SK-N-SH (cell line): Measurements from ENCODE around the gene SLC45A1. TPM values are rescaled to one million over a fixed set of nuclear protein-coding genes. Genes with fewer than 3 reads are reported as not detected.

Experiments used
- CTCF ChIA-PET: fragments of 300-600, 350-600 bp; formaldehyde crosslinking; extraction: SDS; loops from one replicate; lab custom pipeline; 2021; lab: Yijun Ruan, JAX
- POLR2A ChIA-PET: fragments of 350-600 bp; sonication (Branson Sonifier 250); formaldehyde crosslinking; extraction: SDS; loops from one replicate; lab custom pipeline; 2020; ENCODE audit warnings: antibody characterized with exemption, inconsistent platforms; lab: Yijun Ruan, JAX
- DNase-seq: peaks from one replicate; pipeline ENCODE4 v3.0.0; 2012
- H2AFZ ChIP-seq: fragments of 200-600 bp; sonication (generic); 2 replicates; pipeline ENCODE4 v1.8.1; 2016; ENCODE audit warnings: antibody characterized with exemption, mild to moderate bottlenecking, low read depth
- H3F3A ChIP-seq: fragments of 200-600 bp; sonication (generic); replicated peaks from 2 replicates; pipeline ENCODE3; 2016; ENCODE audit warnings: antibody characterized with exemption, mild to moderate bottlenecking; ENCODE audit not compliant: insufficient read depth
- H3K27ac ChIP-seq, 2 experiments: fragments of 200-500 bp in 1 of 2; fragments of 200-600 bp in 1 of 2; sonication (Bioruptor generic) in 1 of 2; sonication (generic), shearing (Covaris generic) in 1 of 2; 2 replicates each; pipeline versions ENCODE4 v1.5.1 to v1.6.1; 2014 to 2016; ENCODE audit warnings: low read depth in 2 of 2, inconsistent platforms in 1 of 2, low read length in 1 of 2, mild to moderate bottlenecking in 1 of 2, mixed read lengths in 1 of 2
- H3K27me3 ChIP-seq: fragments of 200-600 bp; sonication (generic), shearing (Covaris generic); 2 replicates; pipeline ENCODE4 v1.6.1; 2016; ENCODE audit warnings: mixed run types; ENCODE audit not compliant: insufficient read depth
- H3K36me3 ChIP-seq, 2 experiments: fragments of 200-500 bp in 1 of 2; fragments of 200-600 bp in 1 of 2; sonication (Bioruptor generic) in 1 of 2; sonication (generic) in 1 of 2; replicated peaks in 1 of 2; 2 replicates each; pipeline versions ENCODE3 to v1.5.1; 2014 to 2016; ENCODE audit warnings: low read length in 1 of 2, mild to moderate bottlenecking in 1 of 2; ENCODE audit not compliant: insufficient read depth in 2 of 2, control insufficient read depth in 1 of 2
- H3K4me1 ChIP-seq, 2 experiments: fragments of 200-500 bp in 1 of 2; fragments of 200-600 bp in 1 of 2; sonication (Bioruptor generic) in 1 of 2; sonication (generic), shearing (Covaris generic) in 1 of 2; 2 replicates each; pipeline versions ENCODE4 v1.5.1 to v1.6.1; 2014 to 2016; ENCODE audit warnings: low read depth in 1 of 2, low read length in 1 of 2, mixed run types in 1 of 2; ENCODE audit not compliant: insufficient read depth in 2 of 2, control insufficient read depth in 1 of 2
- H3K4me2 ChIP-seq: fragments of 200-600 bp; sonication (generic), shearing (Covaris generic); 2 replicates; pipeline ENCODE4 v1.6.1; 2017; ENCODE audit warnings: mixed run types
- H3K4me3 ChIP-seq, 2 experiments: fragments of 200-500 bp in 1 of 2; fragments of 200-600 bp in 1 of 2; sonication (Bioruptor generic) in 1 of 2; sonication (generic), shearing (Covaris generic) in 1 of 2; 2 replicates each; pipeline versions ENCODE4 v1.5.1 to v1.8.1; 2014 to 2016; ENCODE audit warnings: low read depth in 2 of 2, inconsistent platforms in 1 of 2, low read length in 1 of 2, mild to moderate bottlenecking in 1 of 2, mixed read lengths in 1 of 2, moderate library complexity in 1 of 2
- H3K79me2 ChIP-seq: fragments of 200-600 bp; sonication (generic); 2 replicates; pipeline ENCODE4 v1.8.1; 2017; ENCODE audit warnings: mild to moderate bottlenecking; ENCODE audit not compliant: insufficient read depth
- H3K9ac ChIP-seq: fragments of 200-600 bp; sonication (generic); 2 replicates; pipeline ENCODE4 v1.6.1; 2017; ENCODE audit warnings: mixed run types
- H3K9me2 ChIP-seq: fragments of 200-600 bp; sonication (generic); 2 replicates; pipeline ENCODE4 v1.6.1; 2017; ENCODE audit warnings: mixed run types
- H3K9me3 ChIP-seq: fragments of 200-600 bp; sonication (generic); 2 replicates; pipeline ENCODE4 v1.6.1; 2017; ENCODE audit warnings: mixed run types, mild to moderate bottlenecking, moderate library complexity
- H4K20me1 ChIP-seq: fragments of 200-600 bp; sonication (generic); 2 replicates; pipeline ENCODE4 v1.6.1; 2017; ENCODE audit warnings: mild to moderate bottlenecking, mixed run types; ENCODE audit not compliant: insufficient read depth
- CHD2 ChIP-seq: fragments of 150-350 bp; IDR thresholded peaks from 2 replicates; pipeline ENCODE4 v1.6.1; 2018; ENCODE audit warnings: low read length; ENCODE audit not compliant: partially characterized antibody
- ELF1 ChIP-seq: IDR thresholded peaks from 2 replicates; pipeline ENCODE4 v1.4.0; 2012
- EZH2phosphoT487 ChIP-seq: fragments of 200-600 bp; sonication (generic); IDR thresholded peaks from 2 replicates; pipeline ENCODE4 v1.6.1; 2017; ENCODE audit warnings: low read depth, mixed run types, mild to moderate bottlenecking, antibody characterized with exemption, moderate library complexity, borderline replicate concordance
- FOXJ3 ChIP-seq: sonication (generic); formaldehyde crosslinking; IDR thresholded peaks from 2 replicates; pipeline ENCODE4 v1.5.1; 2020; ENCODE audit warnings: mild to moderate bottlenecking, missing genetic modification reagents
- GABPA ChIP-seq: IDR thresholded peaks from 2 replicates; pipeline ENCODE4 v1.4.0; 2012; ENCODE audit warnings: low read depth, mild to moderate bottlenecking
- GATA2 ChIP-seq: sonication (generic); formaldehyde crosslinking; IDR thresholded peaks from 2 replicates; pipeline ENCODE4 v1.5.0; 2020; ENCODE audit warnings: mild to moderate bottlenecking, missing genetic modification reagents
- MEF2A ChIP-seq: IDR thresholded peaks from 2 replicates; pipeline ENCODE4 v1.4.0; 2012; ENCODE audit warnings: low read depth, borderline replicate concordance
- MXI1 ChIP-seq: IDR thresholded peaks from 2 replicates; pipeline ENCODE4 v1.6.1; 2012; ENCODE audit warnings: mild to moderate bottlenecking, low read depth, low read length, improper control_type of control experiment
- POLR2AphosphoS5 ChIP-seq: IDR thresholded peaks from 2 replicates; pipeline ENCODE4 v1.6.1; 2012; ENCODE audit warnings: low read depth, low read length
- RAD21 ChIP-seq: IDR thresholded peaks from 2 replicates; pipeline ENCODE4 v1.6.1; 2012; ENCODE audit warnings: mild to moderate bottlenecking, low read length
- RCOR1 ChIP-seq: fragments of 150-350 bp; IDR thresholded peaks from 2 replicates; pipeline ENCODE4 v1.6.1; 2017; ENCODE audit warnings: antibody characterized with exemption, low read length
- REST ChIP-seq: IDR thresholded peaks from 2 replicates; pipeline ENCODE4 v1.6.1; 2012; ENCODE audit warnings: mild to moderate bottlenecking, low read depth, low read length, moderate library complexity
- RFX5 ChIP-seq: IDR thresholded peaks from 2 replicates; pipeline ENCODE4 v1.6.1; 2012; ENCODE audit warnings: mild to moderate bottlenecking, improper control_type of control experiment, low read length
- RXRA ChIP-seq: IDR thresholded peaks from 2 replicates; pipeline ENCODE4 v1.4.0; 2012; ENCODE audit warnings: low read depth, mild to moderate bottlenecking, borderline replicate concordance
- SIN3A ChIP-seq: IDR thresholded peaks from 2 replicates; pipeline ENCODE4 v1.6.1; 2012; ENCODE audit warnings: low read depth, mild to moderate bottlenecking, low read length, moderate library complexity, borderline replicate concordance
- SMC3 ChIP-seq: IDR thresholded peaks from 2 replicates; pipeline ENCODE4 v1.6.1; 2012; ENCODE audit warnings: low read depth, low read length, improper control_type of control experiment
- TCF12 ChIP-seq: IDR thresholded peaks from 2 replicates; pipeline ENCODE4 v1.4.0; 2012
- YY1 ChIP-seq: IDR thresholded peaks from 2 replicates; pipeline ENCODE4 v1.4.0; 2012; ENCODE audit warnings: low read depth, mild to moderate bottlenecking
- WGBS: methylation state at CpG from one replicate; pipeline ENCODE4 v1.1.6; 2017; ENCODE audit warnings: low lambda C conversion rate; 5-methylcytosine and 5-hydroxymethylcytosine counted together
- polyA plus RNA-seq, 3 experiments: library from polyadenylated mRNA; depleted of rRNA; stranded (reverse); fragments of >200 nt; gene quantifications; 2 replicates each; pipeline ENCODE4 v1.2.3, GENCODE V29; 2012
- TF ChIP-seq, protein P1 (sequence below): fragments of 150-350 bp; IDR thresholded peaks from 2 replicates; pipeline ENCODE4 v1.6.1; 2017; ENCODE audit warnings: antibody characterized with exemption, low read length, low read depth, borderline replicate concordance
- TF ChIP-seq, protein P2 (sequence below): fragments of 150-350 bp; IDR thresholded peaks from 2 replicates; pipeline ENCODE4 v1.6.1; 2016; ENCODE audit warnings: mild to moderate bottlenecking, low read depth, low read length

SLC45A1 gene
- polyA plus RNA-seq, 1 of the 3 experiments (the other 2 are of a cell fraction) = 2.5 TPM

- CTCF ChIA-PET = interaction anchor here (0.6 to 4.9 kb wide), 25 partner anchors 9 to 682 kb away, joined by 3 to 69 read pairs (median 4); partner anchors contain the start of gene SLC45A1
- POLR2A ChIA-PET = no interaction called here
Measured at GRCh38 chr1:8349473-8349865, 31.6 kb downstream of the SLC45A1 start.

More at GRCh38 chr1:8349473-8349865, 31.6 kb downstream of the SLC45A1 start:
- Histone ChIP-seq H3K4me3 (no peak overlapping the region), H3K36me3 (peaks cover 0 to 24% of the 10 kb centered on the region in 2 experiments), H3K9me3 (no peaks in the 10 kb centered on the region), H3K27me3 (no peaks in the 10 kb centered on the region), H3K4me2 (no peak overlapping the region), H3F3A (peaks cover 4% of the 10 kb centered on the region), H4K20me1 (no peaks in the 10 kb centered on the region), H3K9me2 (no peaks in the 10 kb centered on the region), H3K9ac (no peak overlapping the region), H3K27ac (no peak overlapping the region), H3K79me2 (no peaks in the 10 kb centered on the region), H3K4me1 (peaks cover 0 to 13% of the 10 kb centered on the region in 2 experiments; a peak in 1 of 4 replicates), H2AFZ (no peak overlapping the region)
- TF ChIP-seq, protein P1, sequence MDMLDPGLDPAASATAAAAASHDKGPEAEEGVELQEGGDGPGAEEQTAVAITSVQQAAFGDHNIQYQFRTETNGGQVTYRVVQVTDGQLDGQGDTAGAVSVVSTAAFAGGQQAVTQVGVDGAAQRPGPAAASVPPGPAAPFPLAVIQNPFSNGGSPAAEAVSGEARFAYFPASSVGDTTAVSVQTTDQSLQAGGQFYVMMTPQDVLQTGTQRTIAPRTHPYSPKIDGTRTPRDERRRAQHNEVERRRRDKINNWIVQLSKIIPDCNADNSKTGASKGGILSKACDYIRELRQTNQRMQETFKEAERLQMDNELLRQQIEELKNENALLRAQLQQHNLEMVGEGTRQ = no peak
- no peak for TF ChIP-seq GABPA
- no peak for TF ChIP-seq FOXJ3 (CRISPR knock-in tag)
- TF ChIP-seq REST = no peak
- no peak for TF ChIP-seq TCF12
- TF ChIP-seq RAD21 = no peak
- no peak for TF ChIP-seq RCOR1
- TF ChIP-seq ELF1 = no peak
- TF ChIP-seq, protein P2, sequence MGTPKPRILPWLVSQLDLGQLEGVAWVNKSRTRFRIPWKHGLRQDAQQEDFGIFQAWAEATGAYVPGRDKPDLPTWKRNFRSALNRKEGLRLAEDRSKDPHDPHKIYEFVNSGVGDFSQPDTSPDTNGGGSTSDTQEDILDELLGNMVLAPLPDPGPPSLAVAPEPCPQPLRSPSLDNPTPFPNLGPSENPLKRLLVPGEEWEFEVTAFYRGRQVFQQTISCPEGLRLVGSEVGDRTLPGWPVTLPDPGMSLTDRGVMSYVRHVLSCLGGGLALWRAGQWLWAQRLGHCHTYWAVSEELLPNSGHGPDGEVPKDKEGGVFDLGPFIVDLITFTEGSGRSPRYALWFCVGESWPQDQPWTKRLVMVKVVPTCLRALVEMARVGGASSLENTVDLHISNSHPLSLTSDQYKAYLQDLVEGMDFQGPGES = no peak
- no peak for TF ChIP-seq MXI1
- no peak for TF ChIP-seq POLR2AphosphoS5
- no peak for TF ChIP-seq SMC3
- TF ChIP-seq EZH2phosphoT487 = no peak
- no peak for TF ChIP-seq YY1
- TF ChIP-seq RFX5 = no peak
- TF ChIP-seq RXRA = no peak
- no peak for TF ChIP-seq MEF2A
- no peak for TF ChIP-seq SIN3A
- no peak for TF ChIP-seq CHD2
- TF ChIP-seq GATA2 (CRISPR knock-in tag) = no peak
- 75% methylated on average over 9 of the region's 9 CpGs for WGBS
- no peak for DNase-seq
